CD4-positive, alpha-beta T cell treated with Interferon alpha-2 for 1 hour (primary cell): ENCODE results near the gene UGT1A9.
"Not testable (repeated sequence)": the region's sequence is repeated elsewhere in the genome, so short reads cannot be mapped to it uniquely, and the experiment has no call there.

ENCODE experiments used
- DNase-seq, 2 donors: peaks; one replicate each; pipeline ENCODE4 v3.0.0-alpha.2; 2020 to 2022

Gene UGT1A9

DNA sequence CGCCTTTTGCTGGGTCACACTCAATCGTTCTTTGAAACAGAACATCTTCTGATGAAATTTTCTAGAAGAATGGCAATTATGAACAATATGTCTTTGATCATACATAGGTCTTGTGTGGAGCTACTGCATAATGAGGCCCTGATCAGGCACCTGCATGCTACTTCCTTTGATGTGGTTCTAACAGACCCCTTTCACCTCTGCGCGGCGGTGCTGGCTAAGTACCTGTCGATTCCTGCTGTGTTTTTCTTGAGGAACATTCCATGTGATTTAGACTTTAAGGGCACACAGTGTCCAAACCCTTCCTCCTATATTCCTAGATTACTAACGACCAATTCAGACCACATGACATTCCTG lies 41.5 kb downstream of the UGT1A9 start:
- no peak for DNase-seq

DNA sequence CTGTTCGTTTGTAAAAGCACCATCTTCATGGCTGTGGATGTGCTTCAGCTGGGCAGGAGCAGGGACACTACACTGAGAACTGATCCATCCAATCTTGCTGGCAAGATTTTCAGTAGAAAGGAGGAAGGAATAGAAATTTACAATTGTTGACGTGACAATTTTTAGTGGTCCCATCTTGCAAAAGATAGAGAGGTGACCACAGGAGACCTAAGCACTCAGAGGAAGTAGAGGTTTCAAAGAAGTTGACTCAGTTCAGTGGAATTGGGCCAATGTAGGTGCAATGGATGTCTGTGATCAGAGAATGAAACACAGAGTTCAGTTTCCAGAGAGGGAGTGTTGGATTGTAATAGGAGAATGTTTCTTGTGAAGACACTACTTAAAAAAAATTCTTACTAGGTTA lies 42.4 kb downstream of the UGT1A9 start:
- DNase-seq = no peak

DNA sequence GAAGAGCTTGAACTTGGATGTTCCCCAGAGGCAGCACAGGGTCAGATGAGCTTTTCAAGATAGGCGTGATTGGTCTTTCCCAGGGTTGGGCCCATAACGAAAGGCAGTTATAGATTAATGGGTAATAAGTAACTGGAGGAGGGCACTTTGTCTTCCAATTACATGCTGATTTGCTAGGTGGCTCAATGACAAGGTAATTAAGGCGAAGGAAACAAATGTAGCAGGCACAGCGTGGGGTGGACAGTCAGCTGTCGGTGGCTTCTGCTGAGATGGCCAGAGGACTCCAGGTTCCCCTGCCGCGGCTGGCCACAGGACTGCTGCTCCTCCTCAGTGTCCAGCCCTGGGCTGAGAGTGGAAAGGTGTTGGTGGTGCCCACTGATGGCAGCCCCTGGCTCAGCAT lies 46.9 kb downstream of the UGT1A9 start, which contains the start of gene UGT1A4:
UGT1A4 (plus strand) TSS at position 185 of the 400 bp plus-strand sequence; CDS start at position 270, 85 bp downstream.
- DNase-seq = no peak

DNA sequence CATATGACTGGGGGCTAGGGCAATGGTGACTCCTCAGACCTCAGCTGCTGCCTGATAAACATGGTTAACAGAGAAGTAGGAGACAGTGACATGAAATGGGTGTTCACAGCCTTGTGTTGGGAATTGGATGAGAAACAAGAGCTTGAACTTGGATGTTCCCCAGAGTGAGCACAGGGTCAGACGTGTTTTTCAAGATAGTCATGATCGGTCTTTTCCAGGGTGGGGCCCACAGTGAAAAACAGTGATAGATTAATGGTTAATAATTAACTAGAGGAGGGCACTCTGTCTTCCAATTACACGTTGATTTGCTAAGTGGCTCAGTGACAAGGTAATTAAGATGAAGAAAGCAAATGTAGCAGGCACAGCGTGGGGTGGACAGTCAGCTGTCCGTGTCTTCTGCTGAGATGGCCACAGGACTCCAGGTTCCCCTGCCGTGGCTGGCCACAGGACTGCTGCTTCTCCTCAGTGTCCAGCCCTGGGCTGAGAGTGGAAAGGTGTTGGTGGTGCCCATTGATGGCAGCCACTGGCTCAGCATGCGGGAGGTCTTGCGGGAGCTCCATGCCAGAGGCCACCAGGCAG lies 57.1 kb downstream of the UGT1A9 start, which contains the start of gene UGT1A3:
UGT1A3 (plus strand) TSS at position 320 of the 579 bp plus-strand sequence; CDS start at position 405, 85 bp downstream.
- DNase-seq = no peak

DNA sequence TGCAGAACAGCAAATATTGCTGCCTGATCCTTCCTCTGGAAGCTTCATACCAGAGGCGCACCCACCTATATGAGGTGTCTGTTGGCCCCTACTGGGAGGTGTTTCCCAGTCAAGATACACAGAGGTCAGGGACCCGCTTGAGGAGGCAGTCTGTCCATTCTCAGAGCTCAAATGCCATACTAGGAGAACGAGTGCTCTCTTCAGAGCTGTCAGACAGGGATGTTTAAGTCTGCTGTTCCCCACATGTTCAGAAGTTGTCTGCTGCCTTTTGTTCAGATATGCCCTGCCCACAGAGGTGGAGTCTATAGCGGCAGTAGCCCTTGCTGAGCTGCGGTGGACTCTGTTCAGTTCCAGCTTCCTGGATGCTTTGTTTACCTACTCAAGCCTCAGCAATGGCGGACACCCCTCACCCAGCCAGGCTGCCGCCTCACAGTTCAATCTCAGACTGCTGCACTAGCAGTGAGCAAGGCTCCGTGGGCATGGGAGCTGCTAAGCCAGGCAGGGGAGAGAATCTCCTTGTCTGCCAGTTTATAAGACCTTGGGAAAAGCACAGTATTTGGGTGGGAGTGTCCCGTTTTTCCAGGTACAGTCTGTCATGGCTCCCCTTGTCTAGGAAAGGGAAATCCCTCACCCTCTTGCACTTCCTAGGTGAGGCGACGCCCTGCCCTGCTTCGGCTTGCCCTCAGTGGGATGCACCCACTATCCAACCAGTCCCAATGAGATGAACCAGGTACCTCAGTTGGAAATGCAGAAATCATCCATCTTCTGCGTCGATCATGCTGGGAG lies 65.4 kb downstream of the UGT1A9 start:
- not testable (repeated sequence) for DNase-seq

DNA sequence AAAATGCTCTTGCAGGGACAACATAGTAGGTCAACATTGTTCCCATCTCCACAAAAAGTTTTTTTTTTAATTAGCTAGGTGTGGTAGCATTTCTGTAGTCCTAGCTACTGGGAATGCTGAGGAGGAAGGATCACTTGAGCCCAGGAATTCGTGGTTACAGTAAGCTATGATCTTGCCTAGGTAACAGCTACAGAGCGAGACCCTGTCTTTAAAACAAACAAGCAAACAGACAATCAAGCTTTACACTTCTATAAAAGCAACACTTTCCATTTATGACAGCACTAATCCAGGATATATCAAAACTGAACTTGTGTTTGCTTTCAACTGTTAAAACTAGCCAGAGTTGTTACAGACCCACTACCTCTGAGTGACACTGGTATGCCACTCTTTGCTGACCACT lies 69.2 kb downstream of the UGT1A9 start:
- DNase-seq = no peak

DNA sequence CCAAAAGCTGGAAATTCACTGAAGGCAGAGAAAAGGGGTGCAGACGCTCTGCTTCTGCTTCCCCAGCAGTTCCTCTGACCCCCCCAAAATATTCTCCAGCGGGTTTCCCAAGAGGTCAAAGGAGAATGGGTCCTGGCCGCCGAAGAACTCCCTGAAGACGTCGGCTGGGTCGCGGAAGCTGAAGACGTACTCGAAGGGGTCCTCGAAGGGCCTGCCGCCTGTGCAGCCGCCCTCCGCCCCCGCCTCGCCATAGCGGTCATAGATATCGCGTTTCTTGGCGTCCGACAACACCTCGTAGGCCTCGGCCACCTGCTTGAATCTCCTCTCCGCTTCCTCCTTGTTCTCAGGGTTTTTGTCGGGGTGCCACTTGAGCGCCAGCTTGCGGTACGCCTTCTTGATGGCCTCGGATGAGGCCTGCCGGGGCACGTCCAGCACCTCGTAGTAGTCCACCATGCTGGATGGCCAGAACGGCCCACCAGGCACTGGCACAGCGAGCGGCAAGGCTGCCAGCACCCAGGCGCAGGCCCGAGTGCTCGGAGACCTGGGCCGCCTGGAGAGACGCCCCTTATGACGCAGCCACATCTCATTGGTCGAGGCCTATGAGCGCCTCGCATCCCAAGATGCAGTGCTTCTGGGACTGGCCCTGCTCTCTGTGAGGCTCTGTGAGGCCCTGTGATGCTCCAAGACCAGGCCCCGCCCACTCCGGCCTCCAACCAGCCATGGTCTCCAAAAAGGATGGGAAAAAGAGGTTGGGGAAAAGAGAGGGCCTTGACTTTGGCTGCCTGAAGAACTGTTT lies 72.0 kb downstream of the UGT1A9 start:
- DNase-seq = no peak

DNA sequence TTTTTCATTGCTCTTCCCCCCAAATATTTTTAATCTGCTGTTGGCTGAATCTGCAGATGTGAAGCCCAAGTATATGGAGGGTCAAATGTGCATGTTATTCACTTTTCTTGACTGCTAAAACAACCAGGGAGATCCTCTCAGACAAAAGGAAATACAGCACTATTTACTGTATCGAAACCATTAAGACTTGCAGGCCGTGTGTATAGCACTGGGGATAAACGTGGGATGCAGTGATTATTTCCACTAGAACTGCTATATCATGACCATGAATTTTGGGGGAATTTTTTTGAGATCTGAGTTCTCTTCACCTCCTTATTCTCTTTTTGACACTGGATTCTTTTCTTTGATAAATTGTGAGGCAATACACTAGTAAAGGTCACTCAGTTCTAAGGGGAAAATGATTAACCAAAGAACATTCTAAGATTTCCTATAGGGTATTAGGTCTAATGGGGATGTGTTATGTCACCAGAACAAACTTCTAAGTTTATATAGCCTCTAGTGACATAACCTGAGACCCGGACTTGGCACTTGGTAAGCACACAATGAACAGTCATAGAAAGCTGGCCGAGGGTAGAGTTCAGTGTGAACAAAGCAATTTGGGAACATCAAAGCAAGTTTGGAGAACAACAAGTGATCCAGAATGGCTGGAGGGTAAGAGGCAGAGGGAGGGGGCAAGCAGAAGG lies 73.5 kb downstream of the UGT1A9 start:
- DNase-seq = no peak

DNA sequence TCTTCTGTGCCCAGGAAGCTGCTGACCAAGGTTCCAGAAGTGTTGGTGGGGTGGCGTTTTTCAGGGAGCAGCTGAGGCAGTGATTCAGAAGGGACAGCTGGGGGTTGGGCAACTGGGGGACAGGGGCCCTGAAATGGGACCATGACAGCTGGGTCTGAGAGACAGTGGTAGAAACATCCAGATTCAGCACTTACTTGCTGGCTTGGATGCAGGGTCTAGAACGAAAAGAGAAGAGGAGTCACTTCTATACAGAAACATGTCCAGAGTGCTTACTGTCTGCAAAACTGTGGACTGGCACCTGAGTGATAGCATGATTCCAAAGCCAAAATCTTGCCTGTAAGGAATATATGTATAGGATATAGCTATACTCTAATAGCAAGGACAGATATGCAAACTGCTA lies 74.1 kb downstream of the UGT1A9 start:
- not testable (repeated sequence) for DNase-seq

DNA sequence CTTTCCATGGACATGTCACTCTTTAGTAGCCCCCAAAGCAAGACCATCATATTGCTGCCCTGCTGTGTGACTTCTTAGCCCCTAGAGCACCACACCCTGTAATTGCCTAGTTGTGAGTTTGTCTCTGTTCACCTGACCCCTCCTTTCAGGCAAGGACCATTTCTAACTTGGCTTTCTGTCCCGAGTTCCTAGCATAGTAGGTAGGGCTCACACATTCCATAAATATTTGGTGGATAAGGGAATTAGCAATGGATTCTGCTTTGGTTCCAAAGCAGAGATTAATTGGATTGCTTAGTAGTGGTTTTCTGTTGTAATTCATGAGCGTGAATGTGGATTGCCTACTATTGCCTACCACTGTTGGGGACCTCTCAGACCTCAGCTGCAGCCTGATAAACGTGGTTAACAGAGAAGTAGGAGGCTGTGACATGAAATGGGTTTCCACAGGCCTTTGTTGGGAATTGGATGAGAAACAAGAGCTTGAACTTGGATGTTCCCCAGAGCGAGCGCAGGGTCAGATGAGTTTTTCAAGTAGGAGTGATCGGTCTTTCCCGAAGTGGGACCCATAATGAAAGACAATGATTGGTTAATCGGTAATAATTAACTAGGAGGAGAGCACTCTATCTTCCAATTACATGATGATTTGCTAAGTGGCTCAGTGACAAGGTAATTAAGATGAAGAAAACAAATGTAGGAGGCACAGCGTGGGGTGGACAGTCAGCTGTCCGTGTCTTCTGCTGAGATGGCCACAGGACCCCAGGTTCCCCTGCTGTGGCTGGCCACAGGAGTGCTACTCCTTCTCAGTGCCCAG lies 75.0 kb downstream of the UGT1A9 start:
- DNase-seq = no peak

DNA sequence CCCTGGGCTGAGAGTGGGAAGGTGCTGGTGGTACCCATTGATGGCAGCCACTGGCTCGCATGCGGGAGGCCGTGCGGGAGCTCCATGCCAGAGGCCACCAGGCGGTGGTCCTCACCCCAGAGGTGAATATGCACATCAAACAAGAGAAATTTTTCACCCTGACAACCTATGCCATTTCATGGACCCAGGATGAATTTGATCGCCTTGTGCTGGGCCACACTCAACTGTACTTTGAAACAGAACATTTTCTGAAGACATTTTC lies 75.5 kb downstream of the UGT1A9 start:
- no peak for DNase-seq

DNA sequence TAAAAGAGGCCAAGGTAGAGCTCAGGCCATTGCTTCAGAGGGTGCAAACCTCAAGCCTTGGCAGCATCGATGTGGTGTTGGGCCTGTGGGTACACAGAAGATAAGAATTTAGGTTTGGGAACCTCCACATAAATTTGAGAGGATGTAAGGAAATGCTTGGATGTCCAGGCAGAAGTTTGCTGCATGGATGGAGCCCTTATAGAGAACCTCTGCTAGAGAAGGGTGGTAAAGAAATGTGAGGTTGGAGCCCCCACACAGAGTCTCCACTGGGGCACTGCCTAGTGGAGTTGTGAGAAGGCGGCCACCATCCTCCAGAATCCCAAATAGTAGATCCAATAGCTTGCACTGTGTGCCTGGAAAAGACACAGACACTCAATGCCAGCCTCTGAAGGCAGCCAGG lies 79.0 kb downstream of the UGT1A9 start:
- DNase-seq = not testable (repeated sequence)

DNA sequence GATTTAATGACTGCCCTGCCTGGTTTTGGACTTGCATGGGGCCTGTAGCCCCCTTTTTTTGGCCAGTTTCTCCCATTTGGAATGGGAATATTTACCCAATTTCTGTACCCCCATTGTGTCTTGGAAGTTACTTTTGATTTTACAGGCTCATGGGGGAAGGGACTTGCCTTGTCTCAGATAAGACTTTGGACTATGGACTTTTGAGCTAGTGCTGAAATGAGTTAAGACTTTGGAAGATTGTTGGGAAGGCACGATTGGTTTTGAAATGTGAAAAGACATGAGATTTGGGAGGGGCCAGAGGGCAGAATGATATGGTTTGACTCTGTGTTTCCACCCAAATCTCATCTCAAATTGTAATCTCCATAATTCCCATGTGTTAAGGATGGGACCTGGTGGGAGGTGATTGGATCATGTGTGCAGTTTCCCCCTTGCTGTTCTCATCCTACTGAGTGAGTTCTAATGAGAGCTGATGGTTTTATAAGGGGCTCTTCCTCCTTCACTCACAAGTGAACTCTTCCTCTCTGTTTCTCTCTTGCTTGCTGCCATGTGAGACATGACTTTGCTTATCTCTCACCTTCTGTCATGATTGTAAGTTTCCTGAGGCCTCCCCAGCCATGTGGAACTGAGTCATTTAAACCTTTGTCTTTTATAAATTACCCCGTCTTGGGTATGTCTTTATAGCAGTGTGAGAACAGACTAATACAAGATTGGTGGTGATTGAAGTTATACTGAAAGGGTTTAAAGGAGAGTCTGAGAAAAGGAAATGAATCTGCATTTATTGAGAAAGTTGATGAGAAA lies 79.7 kb downstream of the UGT1A9 start:
- not testable (repeated sequence) for DNase-seq

DNA sequence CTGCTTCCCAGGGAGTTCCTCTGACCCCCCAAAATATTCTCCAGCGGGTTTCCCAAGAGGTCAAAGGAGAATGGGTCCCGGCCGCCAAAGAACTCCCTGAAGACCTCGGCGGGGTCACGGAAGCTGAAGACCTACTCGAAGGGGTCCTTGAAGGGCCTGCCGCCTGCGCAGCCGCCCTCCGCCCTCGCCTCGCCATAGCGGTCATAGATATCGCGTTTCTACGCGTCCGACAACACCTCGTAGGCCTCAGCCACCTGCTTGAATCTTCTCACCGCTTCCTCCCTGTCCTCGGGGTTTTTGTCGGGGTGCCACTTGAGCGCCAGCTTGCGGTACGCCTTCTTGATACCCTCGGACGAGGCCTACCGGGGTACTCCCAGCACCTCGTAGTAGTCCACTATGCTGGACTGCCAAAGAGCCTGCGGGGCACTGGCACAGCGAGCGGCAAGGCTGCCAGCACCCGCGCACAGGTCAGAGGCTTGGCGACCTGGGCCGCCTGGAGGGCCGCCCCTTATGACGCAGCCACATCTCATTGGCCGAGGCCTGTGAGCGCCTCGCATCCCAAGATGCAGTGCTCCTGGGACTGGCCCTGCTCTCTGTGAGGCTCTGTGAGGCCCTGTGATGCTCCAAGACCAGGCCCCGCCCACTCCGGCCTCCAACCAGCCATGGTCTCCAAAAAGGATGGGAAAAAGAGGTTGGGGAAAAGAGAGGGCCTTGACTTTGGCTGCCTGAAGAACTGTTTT lies 83.3 kb downstream of the UGT1A9 start:
- no peak for DNase-seq

DNA sequence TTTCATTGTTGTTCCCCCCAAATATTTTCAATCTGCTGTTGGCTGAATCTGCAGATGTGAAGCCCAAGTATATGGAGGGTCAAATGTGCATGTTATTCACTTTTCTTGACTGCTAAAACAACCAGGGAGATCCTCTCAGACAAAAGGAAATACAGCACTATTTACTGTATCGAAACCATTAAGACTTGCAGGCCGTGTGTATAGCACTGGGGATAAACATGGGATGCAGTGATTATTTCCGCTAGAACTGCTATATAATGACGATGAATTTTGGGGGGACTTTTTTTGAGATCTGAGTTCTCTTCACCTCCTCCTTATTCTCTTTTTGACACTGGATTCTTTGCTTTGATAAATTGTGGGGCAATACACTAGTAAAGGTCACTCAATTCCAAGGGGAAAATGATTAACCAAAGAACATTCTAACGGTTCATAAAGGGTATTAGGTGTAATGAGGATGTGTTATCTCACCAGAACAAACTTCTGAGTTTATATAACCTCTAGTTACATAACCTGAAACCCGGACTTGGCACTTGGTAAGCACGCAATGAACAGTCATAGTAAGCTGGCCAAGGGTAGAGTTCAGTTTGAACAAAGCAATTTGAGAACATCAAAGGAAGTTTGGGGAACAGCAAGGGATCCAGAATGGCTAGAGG lies 84.9 kb downstream of the UGT1A9 start:
- DNase-seq = no peak

DNA sequence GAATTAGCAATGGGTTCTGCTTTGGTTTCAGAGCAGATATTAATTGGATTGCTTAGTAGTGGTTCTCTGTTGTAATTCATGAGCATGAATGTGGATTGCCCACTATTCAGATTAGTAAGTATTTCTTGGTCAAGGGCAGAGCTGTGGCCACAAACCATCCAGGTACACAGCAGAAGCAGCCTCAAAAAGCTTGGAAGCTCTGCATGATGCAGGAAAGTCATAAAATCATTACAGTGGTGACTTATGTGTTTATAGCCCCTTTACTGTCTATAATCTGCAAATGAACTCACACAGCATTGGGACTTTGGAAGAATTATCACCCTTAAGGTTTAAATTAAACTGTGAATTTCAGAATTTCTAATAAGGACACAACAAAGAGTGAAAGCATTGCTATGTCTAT lies 86.4 kb downstream of the UGT1A9 start:
- DNase-seq = no peak

DNA sequence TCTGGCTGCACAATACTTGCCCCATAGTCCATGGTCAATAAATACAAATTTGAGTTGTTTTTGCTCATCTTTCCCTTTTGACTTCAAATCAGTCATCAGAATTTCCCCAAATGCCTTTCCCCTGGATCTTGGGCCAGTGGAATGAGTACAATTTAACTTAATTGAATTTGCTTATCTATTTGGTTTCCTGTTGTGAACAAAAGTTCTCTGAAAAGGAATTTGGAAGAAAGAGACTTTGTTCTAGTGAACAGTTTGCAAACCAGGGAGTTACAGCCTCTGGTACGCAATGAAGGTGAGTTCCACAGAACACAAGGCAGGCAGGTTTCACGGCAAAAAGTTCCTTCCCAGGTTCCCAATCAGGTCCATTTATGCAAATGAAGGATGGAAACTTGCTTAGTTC lies 87.2 kb downstream of the UGT1A9 start:
- no peak for DNase-seq

DNA sequence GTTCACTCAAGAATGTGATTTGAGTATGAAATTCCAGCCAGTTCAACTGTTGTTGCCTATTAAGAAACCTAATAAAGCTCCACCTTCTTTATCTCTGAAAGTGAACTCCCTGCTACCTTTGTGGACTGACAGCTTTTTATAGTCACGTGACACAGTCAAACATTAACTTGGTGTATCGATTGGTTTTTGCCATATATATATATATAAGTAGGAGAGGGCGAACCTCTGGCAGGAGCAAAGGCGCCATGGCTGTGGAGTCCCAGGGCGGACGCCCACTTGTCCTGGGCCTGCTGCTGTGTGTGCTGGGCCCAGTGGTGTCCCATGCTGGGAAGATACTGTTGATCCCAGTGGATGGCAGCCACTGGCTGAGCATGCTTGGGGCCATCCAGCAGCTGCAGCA lies 88.3 kb downstream of the UGT1A9 start, which contains the start of gene UGT1A1:
UGT1A1 (plus strand) TSS at position 228 of the 400 bp plus-strand sequence; CDS start at position 246, 18 bp downstream.
- DNase-seq = no peak

DNA sequence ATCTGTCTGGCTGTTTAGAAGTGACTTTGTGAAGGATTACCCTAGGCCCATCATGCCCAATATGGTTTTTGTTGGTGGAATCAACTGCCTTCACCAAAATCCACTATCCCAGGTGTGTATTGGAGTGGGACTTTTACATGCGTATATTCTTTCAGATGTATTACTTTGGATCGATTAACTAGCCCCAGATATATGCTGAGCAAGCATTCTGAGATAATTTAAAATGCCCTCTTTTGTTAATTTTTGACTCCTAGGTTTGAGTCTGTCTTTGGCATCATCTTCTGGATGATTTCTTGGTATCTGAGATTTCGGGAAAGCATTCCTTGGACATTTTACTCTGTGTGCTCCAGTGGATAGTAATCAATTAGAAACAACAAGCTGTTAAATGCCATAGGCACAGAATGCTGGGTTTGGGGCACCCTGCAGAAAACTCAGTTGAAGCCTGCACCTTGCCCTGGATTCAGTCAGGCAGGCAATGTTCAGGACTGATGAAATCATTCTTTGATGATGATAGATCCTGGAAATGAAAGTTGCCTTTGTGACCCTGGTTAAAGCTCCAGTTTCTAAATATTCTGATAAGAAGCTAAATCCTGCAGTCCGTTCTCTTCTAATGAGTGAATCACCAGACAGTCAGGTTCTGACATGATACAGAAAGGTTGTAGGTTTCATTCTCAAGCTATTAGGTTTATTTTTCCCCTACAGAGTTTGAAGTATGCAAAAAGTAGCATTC lies 89.5 kb downstream of the UGT1A9 start:
- DNase-seq = no peak

DNA sequence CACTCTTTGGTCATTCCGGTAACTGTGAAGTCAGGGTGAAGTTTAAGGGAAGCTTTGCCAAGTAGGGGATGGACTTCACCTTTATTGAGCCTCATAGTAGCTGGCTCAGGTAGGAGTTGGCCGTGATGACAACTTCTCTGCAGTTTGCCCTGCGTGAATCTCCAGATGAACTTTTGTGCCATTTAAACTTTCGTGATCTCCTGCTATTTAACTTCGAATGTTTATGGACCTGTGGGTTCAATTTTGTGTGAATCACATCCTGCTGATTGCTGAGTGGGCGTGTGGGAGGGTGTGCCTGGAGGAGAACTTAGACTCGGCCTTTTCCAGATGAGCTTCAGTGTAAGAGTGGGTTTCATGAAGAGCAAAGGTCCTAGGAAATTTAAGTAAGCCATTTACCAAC lies 92.6 kb downstream of the UGT1A9 start:
- DNase-seq = no peak
